ENCODE measurements around the gene XPA.
"Not testable (repeated sequence)": the region's sequence is repeated elsewhere in the genome, so short reads cannot be mapped to it uniquely, and the experiment has no call there.

Gene XPA

DNA sequence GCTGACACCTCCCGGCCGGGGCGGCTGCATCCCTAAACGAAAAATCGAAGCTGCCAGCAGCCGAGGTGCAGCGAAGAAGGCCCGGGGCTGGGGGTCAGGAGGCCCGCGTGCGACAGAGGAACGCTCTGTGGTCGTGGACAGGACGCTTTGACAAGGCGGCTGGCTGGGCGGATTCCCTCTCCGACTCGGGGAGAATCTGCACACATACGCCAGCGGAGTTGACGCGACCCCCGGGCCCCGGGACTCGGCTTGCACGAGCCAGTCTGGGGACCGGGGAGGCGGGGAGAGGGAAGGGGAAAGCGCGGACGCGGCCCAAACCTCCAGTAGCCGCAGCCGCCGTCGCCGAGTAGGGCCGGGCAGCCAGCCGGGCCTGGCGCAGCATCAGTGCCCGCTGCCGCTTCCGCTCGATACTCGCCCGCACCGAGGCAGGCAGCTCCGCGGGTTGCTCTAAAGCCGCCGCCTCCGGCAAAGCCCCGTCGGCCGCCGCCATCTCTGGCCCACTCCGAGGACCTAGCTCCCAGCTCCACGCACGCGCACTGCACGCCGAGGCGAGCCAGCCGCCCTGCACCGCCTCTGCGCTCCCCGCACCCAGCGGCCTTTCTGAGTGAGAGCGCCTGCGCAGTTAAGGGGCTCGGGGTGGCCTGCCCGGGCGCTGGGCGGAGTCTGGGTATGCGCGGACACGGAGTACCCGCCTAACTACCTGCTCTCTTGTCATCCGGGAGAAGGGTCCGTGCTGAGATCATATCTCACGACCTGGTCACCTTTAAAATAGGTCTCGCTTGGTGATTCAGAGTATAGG is at the start of gene XPA:
Gene XPA (minus strand): TSS at position 538 of the 799 bp plus-strand sequence. CDS start 48 bp downstream, at position 490.
- DNase-seq (peak; percentile 98), ATAC-seq (peak; percentile 94)

DNA sequence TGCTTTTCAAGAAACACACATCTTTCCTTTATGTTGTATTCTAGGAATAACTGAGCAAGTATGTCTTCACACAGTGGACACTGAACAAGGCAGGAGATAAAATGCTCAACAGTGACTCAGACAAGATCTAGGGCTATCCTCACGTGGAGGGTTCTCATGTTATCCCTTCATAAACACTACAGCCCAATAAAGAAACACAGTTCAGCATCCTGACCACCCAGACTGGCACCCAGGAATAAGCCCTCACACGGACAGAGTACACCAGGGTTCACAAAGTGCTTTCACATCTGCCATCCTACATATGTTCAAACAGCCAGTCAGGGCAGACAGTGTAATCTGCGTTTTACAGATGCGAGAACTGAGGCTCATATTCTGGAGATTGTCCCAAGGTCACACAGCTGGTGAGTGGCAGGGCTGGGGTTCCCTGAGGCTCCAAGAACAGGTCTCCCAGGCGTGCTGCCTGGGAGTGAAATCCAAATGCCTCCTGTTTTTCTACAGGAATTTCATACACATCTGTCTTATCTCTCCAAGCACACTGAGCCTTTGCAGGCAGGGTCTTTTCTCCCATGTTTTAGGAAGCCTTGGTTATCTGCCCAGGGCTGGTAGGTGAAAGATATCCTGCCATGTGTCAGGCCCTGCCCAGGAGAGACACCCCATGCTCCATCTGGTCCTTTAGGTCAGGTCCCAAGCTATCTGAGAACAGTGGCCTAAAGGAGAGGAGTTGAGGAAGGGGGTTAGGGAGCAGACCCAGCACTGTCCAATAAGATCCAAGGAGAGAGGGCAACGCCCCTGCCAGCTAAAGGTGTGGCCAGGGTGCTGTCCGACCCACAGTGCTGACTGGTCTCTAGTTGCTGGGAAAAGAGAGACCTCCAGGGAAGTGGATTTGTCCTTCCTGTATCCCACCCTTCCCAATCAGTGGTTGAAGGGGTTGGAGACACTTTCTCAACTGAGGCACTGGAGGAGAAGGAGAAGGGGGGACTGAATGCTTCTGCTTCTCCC is 47.9 kb upstream of the XPA start:
- no peak for DNase-seq
- no peak for ATAC-seq

DNA sequence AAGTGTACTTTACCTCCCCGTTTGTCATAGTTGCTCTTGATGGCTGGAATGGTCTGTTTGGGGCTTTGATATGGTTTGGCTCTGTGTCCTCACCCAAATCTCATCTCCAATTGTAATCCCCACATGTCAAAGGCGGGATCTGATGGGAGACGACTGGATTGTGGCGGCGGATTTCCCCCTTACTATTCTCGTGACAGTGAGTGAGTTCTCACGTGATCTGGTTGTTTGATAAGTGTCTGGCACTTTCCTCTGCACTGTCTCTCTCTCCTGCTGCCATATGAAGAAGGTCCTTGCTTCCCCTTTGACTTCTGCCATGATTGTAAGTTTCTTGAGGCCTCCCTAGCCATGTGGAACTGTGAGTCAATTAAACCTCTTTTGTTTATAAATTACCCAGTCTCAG is 46.9 kb upstream of the XPA start:
- not testable (repeated sequence) for DNase-seq, ATAC-seq

DNA sequence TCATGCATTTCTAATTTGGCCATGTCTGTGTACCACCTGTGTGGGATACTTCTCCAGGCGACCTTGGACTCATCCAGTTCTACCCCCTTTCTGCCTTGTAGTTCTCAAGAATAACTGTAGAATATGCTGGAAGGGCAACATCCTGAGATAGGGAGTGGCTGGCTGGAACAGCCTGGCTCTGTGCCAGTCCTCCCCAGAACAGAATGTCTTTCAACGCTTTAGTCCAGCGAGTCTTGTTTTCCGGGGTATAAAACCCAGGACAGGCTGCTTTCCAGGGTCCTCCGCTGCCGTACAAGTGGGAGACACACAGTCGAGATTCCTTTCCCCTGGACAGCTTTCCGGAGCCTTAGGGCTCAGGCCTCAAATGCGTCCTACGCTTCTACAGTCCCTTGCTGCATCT is 45.4 kb upstream of the XPA start:
- ATAC-seq (no peak), DNase-seq (no peak)

DNA sequence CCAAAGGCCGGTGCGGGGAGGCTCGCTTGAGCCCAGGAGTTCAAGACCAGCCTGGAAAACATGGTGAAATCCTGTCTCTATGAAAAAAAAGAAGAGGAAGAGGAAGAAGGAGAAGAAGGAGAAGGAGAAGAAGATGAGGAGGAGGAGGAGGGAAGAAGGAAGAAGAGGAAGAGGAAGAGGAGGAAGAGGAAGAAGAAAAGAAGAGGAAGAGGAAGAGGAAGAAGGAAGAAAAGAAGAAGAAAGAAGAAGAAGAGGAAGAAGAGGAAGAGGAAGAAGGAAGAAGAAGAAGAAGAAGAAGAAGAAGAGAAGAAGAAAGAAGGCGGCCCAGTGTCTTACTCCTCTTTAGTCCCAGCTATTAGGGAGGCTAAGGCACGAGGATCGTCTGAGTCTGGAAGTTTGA is 44.8 kb upstream of the XPA start:
- ATAC-seq, result no peak
- no peak for DNase-seq

DNA sequence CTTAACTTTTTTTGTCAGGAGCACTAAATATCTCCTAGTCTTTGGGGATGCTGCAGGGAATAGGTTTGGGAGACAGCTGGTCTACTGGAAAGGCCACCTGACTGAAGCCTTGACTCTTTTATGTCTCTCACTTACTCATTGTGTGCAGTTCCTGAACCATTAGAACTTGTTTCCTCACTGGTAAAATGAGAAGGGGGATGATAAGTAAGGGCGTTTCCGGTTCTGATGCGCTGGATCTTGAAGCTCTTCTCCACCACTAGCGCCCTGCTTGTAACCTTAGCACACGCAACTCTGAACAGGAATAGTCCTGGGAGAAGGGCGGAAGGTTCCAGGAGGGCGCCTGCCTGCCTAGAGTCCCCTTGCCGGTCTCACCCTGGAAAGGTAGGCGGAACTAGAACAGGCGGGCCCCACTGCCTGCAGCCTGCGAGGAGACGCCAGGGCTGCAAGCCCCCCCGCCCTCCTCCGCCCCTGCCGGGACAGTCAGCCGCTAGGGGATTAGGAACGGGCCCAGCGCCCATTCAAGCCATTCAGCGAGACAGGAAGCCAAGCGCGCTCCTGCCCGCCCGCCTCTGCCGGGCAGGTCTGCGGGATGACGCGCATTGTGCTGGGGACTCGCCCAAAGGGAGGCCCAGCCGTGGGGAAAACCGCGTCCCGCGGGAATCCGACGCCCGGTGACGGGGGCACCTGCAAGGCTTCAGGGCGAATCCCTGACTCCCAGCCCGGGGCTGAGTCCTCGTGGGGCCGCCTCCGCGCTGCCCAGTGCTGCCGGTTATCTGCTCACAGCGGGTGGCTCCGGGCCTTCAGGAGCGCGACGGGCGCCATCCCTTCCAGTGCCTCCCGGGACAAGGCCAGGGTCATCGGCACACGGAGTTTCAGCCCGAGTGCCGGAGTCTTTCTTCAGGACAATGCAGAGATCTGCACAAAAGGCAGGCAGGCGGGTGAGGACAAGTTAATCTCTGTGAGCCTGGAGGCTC is 44.0 kb upstream of the XPA start:
- DNase-seq, result peak; percentile 64
- ATAC-seq, result peak; percentile 58

DNA sequence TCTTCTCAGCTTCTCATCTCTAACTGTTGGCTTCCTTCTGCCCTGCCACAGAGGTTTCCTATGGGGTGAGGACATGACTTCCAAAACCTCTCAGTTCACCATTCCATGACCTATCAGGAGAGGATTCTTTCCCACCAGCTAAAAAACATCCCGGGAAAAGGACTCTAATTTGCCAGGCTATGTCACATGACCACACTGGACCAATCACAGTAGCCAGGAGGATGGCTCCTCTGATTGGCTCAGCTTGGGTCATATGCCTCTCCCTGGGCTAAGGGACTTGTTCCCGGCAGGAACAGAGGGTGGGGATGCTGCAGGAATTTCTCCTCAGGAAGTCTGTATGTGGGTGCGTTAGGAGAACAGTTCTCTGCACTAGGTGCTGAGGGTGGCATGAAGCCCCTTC is 40.3 kb upstream of the XPA start:
- ATAC-seq (no peak), DNase-seq (no peak)

DNA sequence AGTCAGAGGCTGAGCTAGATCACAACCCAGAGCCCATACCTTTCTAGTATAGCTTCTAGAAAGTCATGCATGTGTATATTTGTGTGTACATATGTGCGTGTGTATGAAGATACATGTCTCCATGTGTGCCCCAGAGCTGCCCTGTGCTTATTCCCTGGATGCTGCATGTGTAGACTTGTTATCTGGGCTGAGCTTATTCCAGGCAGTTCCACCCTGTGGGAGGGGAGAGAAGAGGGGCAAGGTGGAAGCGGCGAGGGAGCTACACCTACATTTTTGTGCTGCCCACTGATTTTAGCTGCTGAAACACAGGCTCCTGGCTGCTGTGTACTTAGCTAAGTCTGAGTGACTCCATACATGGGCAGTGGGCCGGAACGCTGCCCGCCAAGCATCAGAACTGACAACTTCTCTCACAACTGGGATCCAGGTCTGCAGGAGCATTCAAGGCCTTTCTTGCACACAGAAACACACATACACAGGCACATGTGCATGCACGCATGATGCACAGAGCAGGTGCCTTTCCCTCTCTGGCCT is 38.0 kb upstream of the XPA start:
- ATAC-seq (no peak), DNase-seq (no peak)

DNA sequence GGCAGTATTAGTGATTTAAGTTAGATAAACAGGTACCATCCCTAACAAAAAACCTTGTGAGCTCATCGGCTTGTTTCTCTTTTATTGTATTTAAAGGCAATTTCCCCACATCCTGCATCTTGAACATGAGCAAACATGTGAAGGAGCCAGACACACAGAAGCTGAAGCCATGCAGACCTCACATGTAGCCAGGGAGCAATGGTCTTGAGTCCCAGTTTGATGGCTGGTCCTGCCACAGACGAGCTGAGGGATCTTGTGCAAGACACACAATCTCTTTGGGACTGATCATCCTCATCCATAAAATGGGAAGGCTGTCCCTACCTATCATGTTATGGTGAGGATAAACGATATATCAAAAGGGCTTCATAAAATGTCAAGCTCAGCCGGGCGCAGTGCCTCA is 29.6 kb upstream of the XPA start:
- DNase-seq, result no peak

DNA sequence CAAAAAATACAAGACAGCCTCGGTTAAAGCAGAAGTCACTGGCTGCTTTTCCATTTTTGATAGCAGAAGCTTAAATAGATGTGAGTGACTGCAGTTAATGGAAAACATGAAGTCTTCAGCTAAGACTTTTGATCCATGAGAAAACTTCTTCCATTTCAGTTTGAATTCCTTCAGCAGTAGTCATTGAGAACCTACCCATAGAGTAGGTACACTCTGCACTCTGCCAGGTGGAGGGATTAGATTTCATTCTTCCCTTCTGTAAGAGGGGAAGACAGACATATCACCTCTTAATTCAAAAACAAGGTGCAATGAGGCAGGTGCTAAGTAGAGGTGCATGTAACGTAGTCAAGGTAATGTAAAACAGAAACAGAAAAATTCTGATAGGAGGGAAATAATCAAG is 26.7 kb upstream of the XPA start:
- no peak for ATAC-seq
- no peak for DNase-seq

More for the DNA sequence above, 29.6 kb upstream of the XPA start:
- no peak for ATAC-seq

DNA sequence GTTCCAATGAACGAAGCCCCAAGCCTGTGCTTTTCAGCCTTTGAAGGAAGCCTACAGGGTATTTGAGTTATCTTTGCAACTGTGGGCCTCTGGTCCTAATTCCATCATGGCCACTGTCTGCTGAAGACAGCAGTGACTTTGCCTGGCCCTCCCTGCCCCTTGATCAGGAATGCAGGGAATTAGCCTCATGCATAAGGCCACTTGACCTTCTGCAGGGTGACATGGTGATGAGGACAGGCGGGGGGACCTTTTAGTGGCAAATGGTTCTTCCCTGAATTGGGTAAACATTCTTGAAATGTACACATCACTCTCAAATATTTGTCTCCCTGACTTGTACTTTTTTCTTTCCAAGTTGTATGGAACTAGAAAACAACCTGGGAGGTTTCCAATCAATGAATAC is 25.2 kb upstream of the XPA start:
- DNase-seq (no peak), ATAC-seq (no peak)

DNA sequence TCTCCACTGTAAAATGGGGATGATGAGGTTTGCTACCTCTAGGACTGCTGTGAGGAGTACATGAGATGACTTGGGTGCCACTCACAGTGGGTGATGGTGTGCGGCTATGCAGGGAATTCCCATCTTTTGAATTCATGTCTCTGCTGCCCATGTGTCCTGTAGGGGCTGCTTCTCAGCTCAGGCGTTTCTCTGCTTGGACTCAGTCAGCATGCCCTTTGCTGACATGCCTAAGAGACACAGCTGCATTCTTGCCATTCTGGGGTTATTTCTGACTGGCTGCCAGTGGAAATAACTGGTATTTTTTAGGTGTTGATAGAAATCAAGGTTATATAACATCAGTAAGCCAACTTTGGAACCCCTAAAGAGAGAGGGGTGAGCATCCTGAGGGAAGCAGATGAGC is 24.3 kb upstream of the XPA start:
- no peak for DNase-seq
- no peak for ATAC-seq

DNA sequence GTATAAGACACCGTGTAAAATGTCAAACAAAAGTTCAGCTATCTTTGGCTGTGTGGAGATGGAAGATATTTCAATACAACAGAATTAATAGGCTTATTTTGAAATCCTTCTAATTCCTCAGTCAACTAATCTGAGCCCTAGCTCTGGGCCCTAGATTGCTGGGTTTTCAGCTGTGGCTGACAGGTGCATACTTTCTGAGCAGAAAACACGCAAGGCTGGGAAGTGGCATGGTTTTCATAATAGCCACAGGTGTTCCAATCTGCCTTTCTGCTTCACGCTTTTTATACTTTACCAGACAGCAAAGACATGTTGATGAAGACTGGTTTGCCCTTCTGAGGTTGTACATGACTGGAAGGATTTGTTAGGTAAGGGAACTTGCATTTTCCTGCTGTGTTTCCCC is 20.7 kb upstream of the XPA start:
- no peak for ATAC-seq

DNA sequence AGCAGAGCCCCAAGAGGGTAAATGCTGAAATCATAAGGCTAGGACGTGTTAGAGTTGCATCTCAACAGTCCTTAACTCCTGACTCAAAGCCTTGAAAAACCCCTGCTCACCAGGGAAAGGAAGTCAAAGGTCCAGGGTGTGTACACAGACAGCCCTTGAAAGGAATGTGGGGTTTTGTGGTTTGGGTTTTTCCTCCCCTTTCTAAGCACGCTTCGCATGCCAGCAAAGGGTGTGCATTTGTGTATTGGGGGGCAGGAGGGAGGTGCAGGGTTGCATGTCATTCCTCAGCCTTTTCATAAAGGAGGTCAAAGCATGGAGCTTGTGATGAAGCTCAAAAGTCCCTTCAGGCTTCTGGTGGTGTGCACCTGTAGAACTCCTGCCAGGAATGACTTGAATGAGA is 17.3 kb upstream of the XPA start:
- peak; percentile 63 for ATAC-seq
- no peak for DNase-seq

More for the DNA sequence above, 20.7 kb upstream of the XPA start:
- DNase-seq, result no peak

DNA sequence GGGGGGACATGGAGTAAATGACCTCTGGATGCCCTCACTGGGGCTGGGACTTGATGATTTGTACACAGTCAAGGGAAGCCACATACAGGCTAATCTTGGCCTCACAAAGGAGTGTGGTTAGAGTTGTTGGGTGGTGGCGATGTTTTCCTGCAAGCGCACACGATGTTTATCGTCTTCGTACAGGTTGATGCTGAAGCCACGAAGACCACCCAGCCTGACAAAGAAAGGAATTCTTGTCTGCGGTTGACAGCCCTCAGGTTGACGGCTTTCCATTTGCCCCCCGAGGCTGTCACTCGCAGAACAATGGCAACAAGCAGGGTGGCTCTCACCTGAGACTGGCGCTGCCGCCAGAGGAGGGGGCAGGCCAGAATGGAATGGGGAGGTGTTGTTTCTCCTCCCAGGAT is 14.1 kb upstream of the XPA start:
- DNase-seq, result no peak
- ATAC-seq, result no peak

DNA sequence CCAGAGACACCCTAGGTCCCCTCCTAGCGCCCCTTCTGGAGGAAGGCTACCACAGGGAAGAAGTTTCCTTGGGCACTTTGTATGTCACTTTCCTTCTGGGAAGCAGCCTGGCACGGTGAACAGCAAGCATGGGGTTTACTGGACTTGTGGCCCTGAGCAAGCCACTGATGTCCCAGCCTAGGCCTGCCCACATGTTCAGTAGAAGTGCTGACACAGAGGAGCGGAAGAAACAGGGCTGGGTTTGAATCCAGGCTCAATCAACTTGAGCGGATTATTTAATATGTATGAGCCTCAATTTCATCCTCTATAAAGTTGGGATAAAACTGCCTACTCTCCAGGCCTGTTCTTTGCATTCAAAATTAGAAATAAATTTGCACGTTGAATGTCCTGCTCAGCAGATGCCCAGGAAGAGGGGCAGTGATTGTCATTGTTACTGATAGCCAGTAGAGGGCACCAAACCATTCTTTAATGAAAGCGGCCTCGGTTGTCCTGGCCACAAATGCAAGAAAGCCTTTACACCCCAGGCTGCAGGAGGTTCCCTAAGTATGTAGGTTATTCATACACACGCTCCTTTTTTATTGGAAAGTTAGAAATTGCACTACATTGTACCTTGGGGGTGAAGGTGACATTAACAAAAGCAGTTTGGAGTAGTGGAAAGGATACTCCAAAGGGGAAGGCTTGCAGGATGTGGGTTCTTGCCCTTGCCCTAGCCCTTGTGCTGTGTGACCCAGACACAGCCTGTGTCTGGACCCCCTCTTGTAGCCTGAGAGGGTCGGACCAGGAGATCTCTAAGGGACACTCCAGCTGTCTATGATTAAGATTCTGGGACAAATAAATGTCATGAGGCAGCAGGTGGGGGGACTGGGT is 13.4 kb upstream of the XPA start:
- ATAC-seq (peak; percentile 76), DNase-seq (peak; percentile 33)

DNA sequence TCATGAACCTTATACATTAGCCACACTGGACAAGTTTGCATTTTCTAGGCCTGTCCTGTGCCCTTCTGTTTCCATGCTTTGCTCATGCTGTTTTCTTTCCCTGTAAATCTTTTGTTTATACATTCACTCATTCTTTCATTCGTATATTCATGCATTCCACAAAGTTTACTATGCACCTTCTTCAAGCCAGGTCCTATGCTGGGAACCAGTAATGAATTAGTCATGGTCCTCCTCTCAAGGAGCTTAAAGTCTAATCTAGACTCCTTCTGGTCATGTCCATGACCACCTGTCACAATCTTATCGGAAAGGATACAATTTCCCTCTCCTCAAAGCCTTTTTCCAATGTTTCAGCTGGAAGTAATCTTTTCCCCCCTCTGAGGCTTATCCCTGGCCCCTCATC is 9.1 kb upstream of the XPA start:
- no peak for DNase-seq
- no peak for ATAC-seq

DNA sequence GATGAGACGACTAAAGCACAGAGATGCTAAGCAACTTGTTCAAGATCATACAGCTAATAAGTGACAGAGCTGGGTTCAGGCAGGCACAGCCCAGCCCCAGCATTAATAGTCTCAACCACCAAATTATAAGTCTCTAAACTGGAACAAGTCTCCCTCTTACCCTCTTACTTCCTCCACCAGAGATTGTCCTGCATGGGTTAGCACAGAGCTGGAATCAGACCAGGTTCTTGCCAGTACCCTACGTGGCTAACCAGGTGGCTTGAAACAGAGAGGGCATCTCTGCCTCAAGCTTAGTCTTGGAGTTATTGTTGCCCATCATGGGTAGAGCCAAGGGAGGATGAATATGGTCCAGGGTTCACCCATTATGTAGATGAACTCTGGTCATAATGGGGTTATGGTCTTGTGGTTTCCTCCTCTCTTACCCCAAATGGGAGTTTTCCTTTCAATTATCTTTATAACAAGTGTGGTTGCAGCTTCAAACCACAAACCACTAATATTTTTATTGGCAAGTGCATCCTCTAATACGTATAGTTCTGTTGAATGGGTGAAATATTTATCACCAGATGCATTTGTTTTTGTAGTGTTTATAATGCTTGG is 8.3 kb upstream of the XPA start:
- DNase-seq (no peak), ATAC-seq (no peak)

DNA sequence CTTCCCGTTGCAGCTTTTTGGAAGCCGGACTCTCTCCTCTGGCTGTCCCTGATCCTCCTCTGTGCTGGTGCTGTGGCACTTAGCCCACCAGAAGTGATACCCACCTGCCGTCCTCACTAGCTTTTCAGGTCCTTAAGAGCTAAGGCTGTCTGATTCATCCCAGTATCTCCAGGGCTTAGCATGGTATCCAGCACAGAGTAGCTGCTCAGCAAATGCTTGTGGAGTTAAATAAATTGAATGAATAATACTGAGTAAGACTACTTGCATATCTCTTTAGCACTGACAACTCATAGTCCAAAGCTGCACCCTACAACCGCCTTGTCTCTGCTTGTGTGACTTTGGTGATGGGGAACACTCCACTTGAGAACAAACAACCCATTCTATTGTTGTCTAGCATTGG is 7.7 kb upstream of the XPA start:
- DNase-seq, result no peak
- ATAC-seq, result no peak

DNA sequence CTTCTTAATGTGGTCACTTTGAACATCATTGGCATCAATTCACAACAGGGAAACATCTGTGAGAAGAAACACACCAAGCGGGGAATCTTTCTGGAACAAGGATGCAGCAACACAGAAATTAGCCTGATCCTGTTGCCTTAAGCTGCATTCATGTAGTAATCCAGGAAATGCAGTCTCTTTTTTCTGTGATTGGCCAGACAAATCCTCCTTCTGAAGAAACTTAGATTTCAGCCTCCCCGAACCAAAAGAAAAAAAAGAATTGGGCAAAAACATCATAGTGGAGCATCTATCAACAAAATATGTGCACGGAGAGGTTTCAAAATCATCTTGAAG is 7.2 kb upstream of the XPA start:
- no peak for ATAC-seq

More for the DNA sequence above, 7.2 kb upstream of the XPA start:
- DNase-seq, result no peak

Data from stimulated activated naive CD8-positive, alpha-beta T cell treated with anti-CD3 and anti-CD28 coated beads, Interleukin-15, Interleukin-2, amounts not matched to agents 100 U/mL and 50 U/mL, for 24 hours (primary cell).